HCT116 (cell line): Measurements from ENCODE around the gene IGFN1. TPM values are rescaled to one million over a fixed set of nuclear protein-coding genes. Genes with fewer than 3 reads are reported as not detected.

Experiments used
- ATAC-seq: fragments of 200-7000 bp; cut with Tn5 transposase; 2 replicates; pipeline ENCODE4 v1.9.1; 2020; ENCODE audit warnings: mild to moderate bottlenecking, moderate library complexity
- BruUV-seq: library from RNA; stranded (reverse); fragments of 400-500 nt; replicated peaks from 2 replicates; lab custom pipeline; 2021; lab: Mats Ljungman, UMichigan
- CTCF ChIA-PET: fragments of 300-600 bp; sonication (Branson Sonifier 250); formaldehyde crosslinking; loops from one replicate; lab custom pipeline; 2021; ENCODE audit warnings: antibody characterized with exemption; lab: Charles Lee
- POLR2A ChIA-PET: fragments of 300-600, 350-600 bp; sonication (Branson Sonifier 250); formaldehyde crosslinking; loops from one replicate; lab custom pipeline; 2021; ENCODE audit warnings: antibody characterized with exemption; lab: Charles Lee
- RAD21 ChIA-PET, 2 experiments: fragments of 300-600 bp; sonication (Branson Sonifier 250); formaldehyde crosslinking; loops; one replicate each; lab custom pipeline; 2023; ENCODE audit warnings: low total read pairs in 2 of 2; ENCODE audit not compliant: uncharacterized antibody in 2 of 2, unreplicated experiment in 2 of 2, low non-redundant PET in 1 of 2; lab: Charles Lee
- DNase-seq: peaks from one replicate; pipeline ENCODE4 v3.0.0-alpha.2; 2010; ENCODE audit warnings: low read depth, low spot score
- H2AFZ ChIP-seq: fragments of 200-600 bp; shearing (Covaris generic), sonication (generic); 2 replicates; pipeline ENCODE4 v1.6.1; 2017; ENCODE audit warnings: low read depth, mixed run types, mixed read lengths, antibody characterized with exemption, low read length; ENCODE audit not compliant: poor library complexity, severe bottlenecking
- H3K27ac ChIP-seq: 2 replicates; pipeline ENCODE4 v1.5.1; 2012; ENCODE audit warnings: low read depth, low read length
- H3K27me3 ChIP-seq: fragments of 200-600 bp; sonication (generic); 2 replicates; pipeline ENCODE4 v1.6.1; 2016; ENCODE audit warnings: mixed run types, low read length, mixed read lengths; ENCODE audit not compliant: insufficient read depth
- H3K36me3 ChIP-seq, 2 experiments: fragments of 200-500 bp in 1 of 2; fragments of 200-600 bp in 1 of 2; sonication (Bioruptor generic) in 1 of 2; sonication (generic) in 1 of 2; 2 replicates each; pipeline versions ENCODE4 v1.5.1 to v1.6.1; 2014 to 2016; ENCODE audit warnings: low read length in 2 of 2, inconsistent platforms in 1 of 2, mixed read lengths in 1 of 2, mixed run types in 1 of 2; ENCODE audit not compliant: insufficient read depth in 2 of 2, control insufficient read depth in 1 of 2
- H3K4me1 ChIP-seq, 2 experiments: fragments of 200-600 bp in 1 of 2; sonication (generic) in 1 of 2; 2 replicates each; pipeline versions ENCODE4 v1.5.1 to v1.6.1; 2012 to 2017; ENCODE audit warnings: low read length in 2 of 2, inconsistent platforms in 1 of 2, mild to moderate bottlenecking in 1 of 2, mixed read lengths in 1 of 2, mixed run types in 1 of 2, moderate library complexity in 1 of 2; ENCODE audit not compliant: insufficient read depth in 2 of 2, control insufficient read depth in 1 of 2
- H3K4me2 ChIP-seq: fragments of 200-600 bp; sonication (generic); 2 replicates; pipeline ENCODE4 v1.6.1; 2017; ENCODE audit warnings: mixed run types, low read length, mixed read lengths
- H3K4me3 ChIP-seq, 2 experiments: fragments of 200-600 bp in 1 of 2; sonication (generic) in 1 of 2; replicated peaks in 1 of 2; 2 replicates each; pipeline ENCODE4 v1.5.1; 2011 to 2016; ENCODE audit warnings: low read length in 2 of 2, control low read depth in 1 of 2, low read depth in 1 of 2, mild to moderate bottlenecking in 1 of 2, mixed read lengths in 1 of 2, mixed run types in 1 of 2
- H3K79me2 ChIP-seq: fragments of 200-600 bp; sonication (generic); 2 replicates; pipeline ENCODE4 v1.6.1; 2017; ENCODE audit warnings: mild to moderate bottlenecking, mixed run types, low read length, moderate library complexity, mixed read lengths; ENCODE audit not compliant: insufficient read depth
- H3K9ac ChIP-seq: fragments of 200-600 bp; sonication (generic); 2 replicates; pipeline ENCODE4 v1.6.1; 2016; ENCODE audit warnings: low read length, mixed read lengths
- H3K9me2 ChIP-seq: fragments of 200-600 bp; sonication (generic), shearing (Covaris generic); 2 replicates; pipeline ENCODE4 v1.6.1; 2017; ENCODE audit warnings: mixed run types, mild to moderate bottlenecking, moderate library complexity; ENCODE audit not compliant: insufficient read depth
- H3K9me3 ChIP-seq, 2 experiments: fragments of 200-500 bp in 1 of 2; fragments of 200-600 bp in 1 of 2; sonication (Bioruptor generic) in 1 of 2; sonication (generic) in 1 of 2; 2 replicates each; pipeline ENCODE4 v1.6.1; 2014 to 2017; ENCODE audit warnings: low read length in 2 of 2, mixed read lengths in 2 of 2, inconsistent platforms in 1 of 2, low read depth in 1 of 2, mild to moderate bottlenecking in 1 of 2, mixed run types in 1 of 2, moderate library complexity in 1 of 2; ENCODE audit not compliant: control insufficient read depth in 1 of 2, insufficient read depth in 1 of 2
- H4K20me1 ChIP-seq: fragments of 200-600 bp; sonication (generic), shearing (Covaris generic); 2 replicates; pipeline ENCODE4 v1.6.1; 2017; ENCODE audit warnings: mixed run types, mild to moderate bottlenecking, moderate library complexity; ENCODE audit not compliant: insufficient read depth
- CBX3 ChIP-seq: IDR thresholded peaks from 2 replicates; pipeline ENCODE4 v1.6.1; 2012; ENCODE audit warnings: low read depth
- EGR1 ChIP-seq: IDR thresholded peaks from 2 replicates; pipeline ENCODE4 v1.6.1; 2012; ENCODE audit warnings: low read depth
- ELF1 ChIP-seq: IDR thresholded peaks from 2 replicates; pipeline ENCODE4 v1.6.1; 2012; ENCODE audit warnings: low read depth, borderline replicate concordance
- EZH2 ChIP-seq: fragments of 200-600 bp; sonication (generic); IDR thresholded peaks from 2 replicates; pipeline ENCODE4 v1.6.1; 2017; ENCODE audit warnings: antibody characterized with exemption, mixed run types
- EZH2phosphoT487 ChIP-seq: fragments of 200-600 bp; IDR thresholded peaks from 2 replicates; pipeline ENCODE4 v1.6.1; 2018; ENCODE audit warnings: antibody characterized with exemption, borderline replicate concordance
- FOSL1 ChIP-seq: IDR thresholded peaks from 2 replicates; pipeline ENCODE4 v1.6.1; 2012; ENCODE audit warnings: low read depth
- POLR2A ChIP-seq: IDR thresholded peaks from 2 replicates; pipeline ENCODE4 v1.7.0; 2011; ENCODE audit warnings: borderline replicate concordance; ENCODE audit not compliant: insufficient read depth, insufficient read length; ENCODE audit errors: extremely low read depth
- POLR2AphosphoS5 ChIP-seq: IDR thresholded peaks from 2 replicates; pipeline ENCODE4 v1.6.1; 2011; ENCODE audit warnings: mild to moderate bottlenecking, low read depth, low read length, moderate library complexity
- RAD21 ChIP-seq: IDR thresholded peaks from 2 replicates; pipeline ENCODE4 v1.6.1; 2012; ENCODE audit warnings: low read depth, mild to moderate bottlenecking
- REST ChIP-seq: IDR thresholded peaks from 2 replicates; pipeline ENCODE4 v1.6.1; 2012; ENCODE audit warnings: low read depth
- SIN3A ChIP-seq: IDR thresholded peaks from 2 replicates; pipeline ENCODE4 v1.6.1; 2012; ENCODE audit warnings: low read depth
- SP1 ChIP-seq: IDR thresholded peaks from 2 replicates; pipeline ENCODE4 v1.6.1; 2012; ENCODE audit warnings: low read depth
- SRF ChIP-seq: IDR thresholded peaks from 2 replicates; pipeline ENCODE4 v1.6.1; 2012; ENCODE audit warnings: low read depth
- TCF7L2 ChIP-seq: IDR thresholded peaks from 2 replicates; pipeline ENCODE4 v1.7.0; 2011; ENCODE audit warnings: borderline replicate concordance, inconsistent platforms; ENCODE audit not compliant: insufficient read depth, insufficient read length; ENCODE audit errors: extremely low read depth
- YY1 ChIP-seq: IDR thresholded peaks from 2 replicates; pipeline ENCODE4 v1.6.1; 2011; ENCODE audit warnings: low read length, low read depth, moderate library complexity, mild to moderate bottlenecking; ENCODE audit not compliant: insufficient replicate concordance; ENCODE audit errors: extremely low read depth
- ZBTB33 ChIP-seq: IDR thresholded peaks from 2 replicates; pipeline ENCODE4 v1.6.1; 2011; ENCODE audit warnings: mild to moderate bottlenecking, low read length, moderate library complexity; ENCODE audit not compliant: insufficient replicate concordance; ENCODE audit errors: extremely low read depth
- ZFX ChIP-seq: fragments of 450-650 bp; IDR thresholded peaks from 2 replicates; pipeline ENCODE4 v1.6.1; 2017
- ZNF274 ChIP-seq: fragments of 200-500 bp; sonication (Bioruptor generic); IDR thresholded peaks from 2 replicates; pipeline ENCODE4 v1.6.1; 2014; ENCODE audit warnings: mild to moderate bottlenecking, low read depth, low read length, inconsistent platforms
- intact Hi-C: fragments of 100-400 bp; cut with micrococcal nuclease; formaldehyde crosslinking; loops from 2 replicates; pipeline ENCODE4 v1.10.0; 2022
- total RNA-seq: library from RNA; stranded (reverse); gene quantifications from one replicate; pipeline ENCODE4 v1.2.1, GENCODE V29; 2021; ENCODE audit not compliant: unreplicated experiment
- TF ChIP-seq, protein P1 (sequence below), 3 experiments: fragments of 200-600 bp in 1 of 3; sonication (generic) in 1 of 3; IDR thresholded peaks in 2 of 3; conservative IDR thresholded peaks in 1 of 3; 2 replicates each; pipeline ENCODE4 v1.5.1; 2012 to 2017; ENCODE audit warnings: low read depth in 2 of 3, low read length in 2 of 3, antibody characterized with exemption in 1 of 3, borderline replicate concordance in 1 of 3, control low read depth in 1 of 3, mild to moderate bottlenecking in 1 of 3, mixed read lengths in 1 of 3, mixed run types in 1 of 3, moderate library complexity in 1 of 3; ENCODE audit not compliant: insufficient read depth in 1 of 3

IGFN1 gene
- total RNA-seq, 1 experiment from 2014 or later = not detected

DNA sequence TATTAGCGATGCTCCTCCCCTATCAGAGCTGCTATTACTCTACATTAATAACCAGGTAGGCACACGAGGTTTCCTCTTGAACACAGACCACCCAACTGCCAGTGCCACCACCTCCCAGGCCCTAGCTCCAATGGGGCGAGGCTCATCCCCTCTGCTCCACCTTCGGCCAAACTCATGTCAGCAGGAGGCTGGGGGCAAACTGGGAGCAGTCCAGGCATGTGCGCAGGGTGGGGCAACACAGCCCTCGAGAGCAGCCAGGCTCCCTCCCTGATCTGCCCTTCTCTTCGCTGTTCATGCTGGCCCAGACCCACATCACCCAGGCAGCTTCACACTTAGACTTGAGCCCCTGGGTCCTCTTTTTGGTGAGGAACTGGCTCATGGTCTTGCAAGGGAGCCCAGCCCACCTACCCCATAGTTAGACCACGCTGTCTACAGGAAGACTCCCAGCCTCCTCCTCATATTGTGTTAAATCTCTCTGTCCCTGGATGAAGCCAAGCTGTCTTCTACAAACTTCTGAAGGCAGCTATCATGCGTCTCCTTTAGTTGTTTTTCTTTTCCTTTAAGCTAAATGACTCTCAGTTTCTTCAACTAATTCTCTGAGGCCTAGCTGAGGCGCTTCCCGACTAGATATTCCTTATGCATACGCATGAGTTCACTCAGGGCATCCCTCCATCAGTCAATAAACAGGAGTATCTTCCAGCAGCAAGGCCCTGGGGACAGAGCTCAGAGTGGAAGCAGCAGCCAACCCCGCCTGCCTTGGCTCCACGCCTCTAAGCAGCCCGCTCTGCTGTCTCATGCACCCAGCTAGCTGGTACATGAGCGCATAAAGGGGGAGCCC is 48.4 kb upstream of the IGFN1 start:
- Histone ChIP-seq H4K20me1 (no peaks in the 10 kb centered on the region), H3K27ac (no peak overlapping the region), H3K4me3 (no peak overlapping the region), H2AFZ (no peak overlapping the region), H3K79me2 (no peaks in the 10 kb centered on the region), H3K36me3 (peaks cover 21 to 41% of the 10 kb centered on the region in 2 experiments), H3K27me3 (no peaks in the 10 kb centered on the region), H3K9ac (no peak overlapping the region), H3K4me2 (no peak overlapping the region), H3K9me2 (no peaks in the 10 kb centered on the region), H3K9me3 (no peaks in the 10 kb centered on the region), H3K4me1 (no peaks in the 10 kb centered on the region)
- no peak for ATAC-seq
- no peak for DNase-seq
- intact Hi-C loops = no loop called here
- BruUV-seq = no TSS peak
- no peak for TF ChIP-seq TCF7L2
- TF ChIP-seq CBX3 = no peak
- no peak for TF ChIP-seq SRF
- no peak for TF ChIP-seq YY1
- TF ChIP-seq, protein P1, sequence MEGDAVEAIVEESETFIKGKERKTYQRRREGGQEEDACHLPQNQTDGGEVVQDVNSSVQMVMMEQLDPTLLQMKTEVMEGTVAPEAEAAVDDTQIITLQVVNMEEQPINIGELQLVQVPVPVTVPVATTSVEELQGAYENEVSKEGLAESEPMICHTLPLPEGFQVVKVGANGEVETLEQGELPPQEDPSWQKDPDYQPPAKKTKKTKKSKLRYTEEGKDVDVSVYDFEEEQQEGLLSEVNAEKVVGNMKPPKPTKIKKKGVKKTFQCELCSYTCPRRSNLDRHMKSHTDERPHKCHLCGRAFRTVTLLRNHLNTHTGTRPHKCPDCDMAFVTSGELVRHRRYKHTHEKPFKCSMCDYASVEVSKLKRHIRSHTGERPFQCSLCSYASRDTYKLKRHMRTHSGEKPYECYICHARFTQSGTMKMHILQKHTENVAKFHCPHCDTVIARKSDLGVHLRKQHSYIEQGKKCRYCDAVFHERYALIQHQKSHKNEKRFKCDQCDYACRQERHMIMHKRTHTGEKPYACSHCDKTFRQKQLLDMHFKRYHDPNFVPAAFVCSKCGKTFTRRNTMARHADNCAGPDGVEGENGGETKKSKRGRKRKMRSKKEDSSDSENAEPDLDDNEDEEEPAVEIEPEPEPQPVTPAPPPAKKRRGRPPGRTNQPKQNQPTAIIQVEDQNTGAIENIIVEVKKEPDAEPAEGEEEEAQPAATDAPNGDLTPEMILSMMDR (IDR thresholded peaks at IDR 0.05 in 2 of 3, conservative IDR thresholded peaks at IDR 0.05 in 1 of 3; ENCODE audit: borderline replicate concordance in 1 of 3, insufficient read depth in 1 of 3, low read depth in 2 of 3, low read length in 2 of 3) = no peak
- TF ChIP-seq EGR1 = no peak
- no peak for TF ChIP-seq SP1
- no peak for TF ChIP-seq EZH2
- no peak for TF ChIP-seq POLR2A
- TF ChIP-seq EZH2phosphoT487 = no peak
- TF ChIP-seq FOSL1 = no peak
- TF ChIP-seq POLR2AphosphoS5 = no peak
- TF ChIP-seq RAD21 = no peak
- no peak for TF ChIP-seq SIN3A
- TF ChIP-seq ELF1 = no peak
- no peak for TF ChIP-seq REST
- TF ChIP-seq ZBTB33 = no peak
- TF ChIP-seq ZFX = no peak
- no peak for TF ChIP-seq ZNF274
- ChIA-PET CTCF (no interaction called here), RAD21 (no interaction called here), POLR2A (no interaction called here)
